Ecto neural progenitor cell (in vitro differentiated cells): ENCODE results near the gene ESPN.
"Not testable (repeated sequence)": the region's sequence is repeated elsewhere in the genome, so short reads cannot be mapped to it uniquely, and the experiment has no call there.

ENCODE experiments used
- DNase-seq: peaks from one replicate; pipeline ENCODE4 v3.0.0-alpha.2; 2018; ENCODE audit warnings: low spot score

The ESPN gene

GRCh38 chr1:6448749-6449631, 24.4 kb downstream of the ESPN start:
- DNase-seq: peak; percentile 86

GRCh38 chr1:6450005-6450450, 25.5 kb downstream of the ESPN start:
- no peak for DNase-seq

- not testable (repeated sequence) for DNase-seq
These were observed 25.9 kb downstream of the ESPN start for GRCh38 chr1:6450486-6450885.

GRCh38 chr1:6450943-6451373, 26.4 kb downstream of the ESPN start:
- DNase-seq: no peak

- not testable (repeated sequence) for DNase-seq
These were observed 29.6 kb downstream of the ESPN start for GRCh38 chr1:6453895-6454855.

- peak; percentile 69 for DNase-seq
These were observed 30.5 kb downstream of the ESPN start for GRCh38 chr1:6454856-6455751.

- DNase-seq: not testable (repeated sequence)
These were observed 31.4 kb downstream of the ESPN start for GRCh38 chr1:6455752-6456520.

GRCh38 chr1:6456800-6457466, 32.4 kb downstream of the ESPN start:
- DNase-seq: no peak

- DNase-seq: no peak
These were observed 35.3 kb downstream of the ESPN start for GRCh38 chr1:6459850-6460265.

GRCh38 chr1:6460301-6461050, 35.9 kb downstream of the ESPN start:
- no peak for DNase-seq

GRCh38 chr1:6461051-6461530, 36.5 kb downstream of the ESPN start:
- DNase-seq: no peak

GRCh38 chr1:6461538-6462411, 37.2 kb downstream of the ESPN start:
- no peak for DNase-seq

- no peak for DNase-seq
These were observed 38.0 kb downstream of the ESPN start for GRCh38 chr1:6462412-6463119.

- no peak for DNase-seq
These were observed 38.5 kb downstream of the ESPN start for GRCh38 chr1:6463120-6463412.

- no peak for DNase-seq
These were observed 39.9 kb downstream of the ESPN start for GRCh38 chr1:6464514-6464836.

GRCh38 chr1:6464915-6465314, 40.3 kb downstream of the ESPN start:
- DNase-seq: no peak

GRCh38 chr1:6465461-6466005, 41.0 kb downstream of the ESPN start:
- no peak for DNase-seq

GRCh38 chr1:6466023-6466422, 41.4 kb downstream of the ESPN start, which contains the start of gene TNFRSF25:
TSS of gene TNFRSF25 (minus strand) at chr1:6466173. CDS start at chr1:6466107, 66 bp downstream.
- DNase-seq: no peak
